ENCODE results near the gene KMT2B.
A peak's percentile ranks its signal among the peaks of the same experiment; 100 is the strongest.

The KMT2B gene

GRCh38 chr19:35693835-35694599 is 23.8 kb upstream of the KMT2B start (continued):
- TF ChIP-seq TSHZ1 (tag by site-specific recombination; IDR thresholded peaks at IDR 0.05; ENCODE audit: borderline replicate concordance) = peak; percentile 35; the same call in 1 of the 2 replicates
- TF ChIP-seq ZSCAN30 (tag by site-specific recombination; IDR thresholded peaks at IDR 0.05) = peak; percentile 99
- peak; percentile 68; the same call in 1 of the 2 replicates for TF ChIP-seq ZNF548 (tag by site-specific recombination; IDR thresholded peaks at IDR 0.05)
- peak; percentile 86; the same call in 1 of the 2 replicates for TF ChIP-seq ZNF302 (tag by site-specific recombination; IDR thresholded peaks at IDR 0.05; ENCODE audit: low read depth)
- TF ChIP-seq ZEB2 (tag by site-specific recombination; IDR thresholded peaks at IDR 0.05) = peak; percentile 89
- TF ChIP-seq ZNF658 (tag by site-specific recombination; IDR thresholded peaks at IDR 0.05) = no peak
- peak; percentile 50 for TF ChIP-seq ZNF76 (tag by site-specific recombination; IDR thresholded peaks at IDR 0.05; ENCODE audit: borderline replicate concordance, low read depth)
- no peak for TF ChIP-seq ZNF792 (tag by site-specific recombination; IDR thresholded peaks at IDR 0.05)
- TF ChIP-seq IKZF3 (tag by site-specific recombination; IDR thresholded peaks at IDR 0.05) = peak; percentile 90
- TF ChIP-seq ZNF530 (tag by site-specific recombination; IDR thresholded peaks at IDR 0.05; ENCODE audit: low read depth) = peak; percentile 80; the same call in 1 of the 2 replicates
- 0 out of 2 replicates have a peak, but pooled peaks have one; percentile 21 for TF ChIP-seq ZNF266 (tag by site-specific recombination; IDR thresholded peaks at IDR 0.05; ENCODE audit: low read depth)
- 0 out of 2 replicates have a peak, but pooled peaks have one; percentile 44 for TF ChIP-seq ZNF791 (tag by site-specific recombination; IDR thresholded peaks at IDR 0.05)
- no peak for TF ChIP-seq ZNF830 (tag by site-specific recombination; IDR thresholded peaks at IDR 0.05; ENCODE audit: low read depth)
- TF ChIP-seq WT1 (tag by site-specific recombination; IDR thresholded peaks at IDR 0.05) = peak; percentile 90
- peak; percentile 86 for TF ChIP-seq ZSCAN16 (tag by site-specific recombination; IDR thresholded peaks at IDR 0.05)
- TF ChIP-seq ZBTB6 (tag by site-specific recombination; IDR thresholded peaks at IDR 0.05) = 0 out of 2 replicates have a peak, but pooled peaks have one; percentile 43
- TF ChIP-seq ZBTB44 (tag by site-specific recombination; IDR thresholded peaks at IDR 0.05) = peak; percentile 45; the same call in 1 of the 2 replicates
- TF ChIP-seq ZNF518A (tag by site-specific recombination; conservative IDR thresholded peaks at IDR 0.05; ENCODE audit: low read depth) = no peak
- peak; percentile 79 for TF ChIP-seq SP7 (tag by site-specific recombination; IDR thresholded peaks at IDR 0.05)
- peak; percentile 84; the same call in 1 of the 2 replicates for TF ChIP-seq REPIN1 (tag by site-specific recombination; IDR thresholded peaks at IDR 0.05; ENCODE audit: low read depth)
- TF ChIP-seq SCRT1 (tag by site-specific recombination; IDR thresholded peaks at IDR 0.05; ENCODE audit: borderline replicate concordance) = peak; percentile 81; the same call in 1 of the 2 replicates
- no peak for TF ChIP-seq ZNF311 (tag by site-specific recombination; IDR thresholded peaks at IDR 0.05; ENCODE audit: borderline replicate concordance)
- TF ChIP-seq ZNF121 (tag by site-specific recombination; IDR thresholded peaks at IDR 0.05) = 0 out of 2 replicates have a peak, but pooled peaks have one; percentile 8
- TF ChIP-seq ELK4 (IDR thresholded peaks at IDR 0.05; ENCODE audit: borderline replicate concordance, low read depth, low read length) = no peak
- TF ChIP-seq KLF8 (tag by site-specific recombination; IDR thresholded peaks at IDR 0.05) = peak; percentile 95
- peak; percentile 48; the same call in 1 of the 2 replicates for TF ChIP-seq ZNF433 (tag by site-specific recombination; IDR thresholded peaks at IDR 0.05; ENCODE audit: low read depth)
